ENCODE results near the gene MOGAT2. TPM values are rescaled to one million over a fixed set of nuclear protein-coding genes. Genes with fewer than 3 reads are reported as not detected.

The MOGAT2 gene
- total RNA-seq, 1 experiment from 2014 or later, result 0.08 TPM

DNA sequence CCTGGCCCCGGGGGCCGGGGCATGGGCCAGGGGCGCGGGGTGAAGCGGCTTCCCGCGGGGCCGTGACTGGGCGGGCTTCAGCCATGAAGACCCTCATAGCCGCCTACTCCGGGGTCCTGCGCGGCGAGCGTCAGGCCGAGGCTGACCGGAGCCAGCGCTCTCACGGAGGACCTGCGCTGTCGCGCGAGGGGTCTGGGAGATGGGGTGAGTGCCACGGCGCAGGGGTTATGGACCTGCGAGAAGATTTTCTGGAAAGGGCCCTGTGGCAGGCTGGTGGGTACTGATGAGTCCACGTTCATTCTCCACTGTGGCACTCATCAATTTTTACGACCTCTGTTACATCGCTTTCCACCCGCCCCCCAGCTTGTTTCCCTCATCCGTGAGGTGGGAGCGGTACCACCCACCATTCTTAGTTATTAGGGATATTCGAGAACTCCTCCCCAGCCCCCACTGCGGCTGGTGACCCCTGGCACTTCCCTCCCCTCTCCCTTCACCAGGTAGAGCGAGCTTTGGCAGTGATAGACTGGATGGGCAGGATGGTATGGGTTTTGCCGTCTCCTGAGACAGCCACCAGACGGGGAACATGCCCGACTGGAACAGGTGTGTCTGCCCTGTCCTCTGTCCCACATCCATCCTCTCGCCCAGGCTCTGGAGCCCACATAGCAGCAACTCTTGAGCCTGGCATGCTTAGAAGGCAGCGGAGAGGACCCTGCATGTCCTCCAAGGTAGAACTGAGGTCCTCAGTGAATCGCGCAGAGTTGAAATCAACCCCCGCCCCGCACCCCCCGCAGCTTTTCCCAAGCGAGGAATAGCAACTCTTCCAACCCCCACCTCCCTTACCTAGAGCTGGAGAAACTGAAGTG, 51.5 kb downstream of the MOGAT2 start:
- CTCF ChIA-PET, result interaction anchor here (0.7 kb wide), 1 partner anchor 33 kb away, joined by 3 read pairs; no protein-coding TSS in a partner anchor
- POLR2A ChIA-PET, result no interaction called here
- Histone ChIP-seq H3K27ac (ENCODE audit: low read length) (peak overlapping the region; percentile 72), H3K4me3 (ENCODE audit: low read depth in 2 of 2, low read length in 2 of 2) (peak overlapping the region; percentile 61 to 77), H3K27me3 (ENCODE audit: control insufficient read depth, insufficient read depth, low read length) (no peaks in the 10 kb centered on the region), H3K36me3 (ENCODE audit: control insufficient read depth, insufficient read depth, low read length) (no peaks in the 10 kb centered on the region), H3K9me3 (ENCODE audit: control insufficient read depth, insufficient read depth, low read depth, low read length) (no peaks in the 10 kb centered on the region), H3K4me1 (ENCODE audit: control insufficient read depth, insufficient read depth, low read length) (peaks cover 11% of the 10 kb centered on the region; the same call in 1 of the 2 replicates)
- no TSS peak for BruUV-seq (replicated peaks)
- in situ Hi-C loops (cut with HindIII; ENCODE audit: low pct_unique_long_range_greater_than_20kb, low sequenced_read_pairs), result no loop called here
- DNase-seq (ENCODE audit: low read depth, low spot score), result no peak
- ATAC-seq, result peak; percentile 40
- intact Hi-C loops (cut with micrococcal nuclease; ENCODE audit: unreplicated experiment), result no loop called here
- TF ChIP-seq, protein P1, sequence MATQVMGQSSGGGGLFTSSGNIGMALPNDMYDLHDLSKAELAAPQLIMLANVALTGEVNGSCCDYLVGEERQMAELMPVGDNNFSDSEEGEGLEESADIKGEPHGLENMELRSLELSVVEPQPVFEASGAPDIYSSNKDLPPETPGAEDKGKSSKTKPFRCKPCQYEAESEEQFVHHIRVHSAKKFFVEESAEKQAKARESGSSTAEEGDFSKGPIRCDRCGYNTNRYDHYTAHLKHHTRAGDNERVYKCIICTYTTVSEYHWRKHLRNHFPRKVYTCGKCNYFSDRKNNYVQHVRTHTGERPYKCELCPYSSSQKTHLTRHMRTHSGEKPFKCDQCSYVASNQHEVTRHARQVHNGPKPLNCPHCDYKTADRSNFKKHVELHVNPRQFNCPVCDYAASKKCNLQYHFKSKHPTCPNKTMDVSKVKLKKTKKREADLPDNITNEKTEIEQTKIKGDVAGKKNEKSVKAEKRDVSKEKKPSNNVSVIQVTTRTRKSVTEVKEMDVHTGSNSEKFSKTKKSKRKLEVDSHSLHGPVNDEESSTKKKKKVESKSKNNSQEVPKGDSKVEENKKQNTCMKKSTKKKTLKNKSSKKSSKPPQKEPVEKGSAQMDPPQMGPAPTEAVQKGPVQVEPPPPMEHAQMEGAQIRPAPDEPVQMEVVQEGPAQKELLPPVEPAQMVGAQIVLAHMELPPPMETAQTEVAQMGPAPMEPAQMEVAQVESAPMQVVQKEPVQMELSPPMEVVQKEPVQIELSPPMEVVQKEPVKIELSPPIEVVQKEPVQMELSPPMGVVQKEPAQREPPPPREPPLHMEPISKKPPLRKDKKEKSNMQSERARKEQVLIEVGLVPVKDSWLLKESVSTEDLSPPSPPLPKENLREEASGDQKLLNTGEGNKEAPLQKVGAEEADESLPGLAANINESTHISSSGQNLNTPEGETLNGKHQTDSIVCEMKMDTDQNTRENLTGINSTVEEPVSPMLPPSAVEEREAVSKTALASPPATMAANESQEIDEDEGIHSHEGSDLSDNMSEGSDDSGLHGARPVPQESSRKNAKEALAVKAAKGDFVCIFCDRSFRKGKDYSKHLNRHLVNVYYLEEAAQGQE (IDR thresholded peaks at IDR 0.05; ENCODE audit: insufficient read depth in 1 of 2, low read depth in 2 of 2, low read length in 1 of 2), result no peak
- TF ChIP-seq POLR2AphosphoS5 (IDR thresholded peaks at IDR 0.05; ENCODE audit: low read depth, low read length) (no peak), TCF7L2 (IDR thresholded peaks at IDR 0.05; ENCODE audit: low read depth, low read length) (no peak), SIN3A (IDR thresholded peaks at IDR 0.05; ENCODE audit: borderline replicate concordance, insufficient read depth, low read depth, low read length) (no peak)
- TF ChIP-seq, protein P2, sequence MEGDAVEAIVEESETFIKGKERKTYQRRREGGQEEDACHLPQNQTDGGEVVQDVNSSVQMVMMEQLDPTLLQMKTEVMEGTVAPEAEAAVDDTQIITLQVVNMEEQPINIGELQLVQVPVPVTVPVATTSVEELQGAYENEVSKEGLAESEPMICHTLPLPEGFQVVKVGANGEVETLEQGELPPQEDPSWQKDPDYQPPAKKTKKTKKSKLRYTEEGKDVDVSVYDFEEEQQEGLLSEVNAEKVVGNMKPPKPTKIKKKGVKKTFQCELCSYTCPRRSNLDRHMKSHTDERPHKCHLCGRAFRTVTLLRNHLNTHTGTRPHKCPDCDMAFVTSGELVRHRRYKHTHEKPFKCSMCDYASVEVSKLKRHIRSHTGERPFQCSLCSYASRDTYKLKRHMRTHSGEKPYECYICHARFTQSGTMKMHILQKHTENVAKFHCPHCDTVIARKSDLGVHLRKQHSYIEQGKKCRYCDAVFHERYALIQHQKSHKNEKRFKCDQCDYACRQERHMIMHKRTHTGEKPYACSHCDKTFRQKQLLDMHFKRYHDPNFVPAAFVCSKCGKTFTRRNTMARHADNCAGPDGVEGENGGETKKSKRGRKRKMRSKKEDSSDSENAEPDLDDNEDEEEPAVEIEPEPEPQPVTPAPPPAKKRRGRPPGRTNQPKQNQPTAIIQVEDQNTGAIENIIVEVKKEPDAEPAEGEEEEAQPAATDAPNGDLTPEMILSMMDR (IDR thresholded peaks at IDR 0.05), result no peak

DNA sequence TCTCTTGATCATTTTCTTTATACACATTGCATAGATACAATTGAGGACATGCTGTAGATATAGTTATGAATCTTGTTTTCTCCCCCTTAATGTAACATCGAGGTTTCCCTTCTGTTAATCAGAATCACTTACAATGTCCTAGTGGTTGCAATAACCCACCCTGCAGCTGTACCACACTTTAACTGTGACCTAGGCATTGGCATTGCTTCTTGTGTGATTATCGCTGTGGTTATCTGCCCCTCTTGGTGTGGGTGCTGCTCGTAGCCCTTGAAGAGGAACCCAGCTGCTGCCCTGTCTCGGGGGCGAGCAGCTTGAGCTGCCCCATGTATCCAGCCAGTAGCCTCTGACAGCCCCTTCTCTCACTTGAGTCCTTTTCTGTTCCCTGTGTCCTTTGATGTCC, 52.5 kb downstream of the MOGAT2 start:
- ChIA-PET CTCF (interaction anchor here (0.7 kb wide), 2 partner anchors 32 to 321 kb away, joined by 3 read pairs; no protein-coding TSS in a partner anchor), POLR2A (no interaction called here)
- no peak for TF ChIP-seq TCF7L2 (IDR thresholded peaks at IDR 0.05; ENCODE audit: low read depth, low read length)
- H3K9me3 ChIP-seq (ENCODE audit: control insufficient read depth, insufficient read depth, low read depth, low read length), result no peaks in the 10 kb centered on the region
- H3K27me3 ChIP-seq (ENCODE audit: control insufficient read depth, insufficient read depth, low read length), result no peaks in the 10 kb centered on the region
- DNase-seq (ENCODE audit: low read depth, low spot score), result no peak
- H3K4me3 ChIP-seq (ENCODE audit: low read depth in 2 of 2, low read length in 2 of 2), result no peak overlapping the region
- TSS peak; percentile 78 for BruUV-seq (replicated peaks)
- in situ Hi-C loops (cut with HindIII; ENCODE audit: low pct_unique_long_range_greater_than_20kb, low sequenced_read_pairs) (no loop called here), intact Hi-C loops (cut with micrococcal nuclease; ENCODE audit: unreplicated experiment) (no loop called here)
- peaks cover 11% of the 10 kb centered on the region; the same call in 1 of the 2 replicates for H3K4me1 ChIP-seq (ENCODE audit: control insufficient read depth, insufficient read depth, low read length)
- no peaks in the 10 kb centered on the region for H3K36me3 ChIP-seq (ENCODE audit: control insufficient read depth, insufficient read depth, low read length)
- ATAC-seq, result no peak
- H3K27ac ChIP-seq (ENCODE audit: low read length), result no peak overlapping the region

All from Panc1 (cell line).